Epidermal melanocyte (primary cell): ENCODE results near the gene DUOXA1.

Experiments
- DNase-seq: peaks from one replicate; pipeline ENCODE4 v3.0.0; 2011; ENCODE audit warnings: low spot score; ENCODE audit not compliant: insufficient read length

The DUOXA1 gene

DNA sequence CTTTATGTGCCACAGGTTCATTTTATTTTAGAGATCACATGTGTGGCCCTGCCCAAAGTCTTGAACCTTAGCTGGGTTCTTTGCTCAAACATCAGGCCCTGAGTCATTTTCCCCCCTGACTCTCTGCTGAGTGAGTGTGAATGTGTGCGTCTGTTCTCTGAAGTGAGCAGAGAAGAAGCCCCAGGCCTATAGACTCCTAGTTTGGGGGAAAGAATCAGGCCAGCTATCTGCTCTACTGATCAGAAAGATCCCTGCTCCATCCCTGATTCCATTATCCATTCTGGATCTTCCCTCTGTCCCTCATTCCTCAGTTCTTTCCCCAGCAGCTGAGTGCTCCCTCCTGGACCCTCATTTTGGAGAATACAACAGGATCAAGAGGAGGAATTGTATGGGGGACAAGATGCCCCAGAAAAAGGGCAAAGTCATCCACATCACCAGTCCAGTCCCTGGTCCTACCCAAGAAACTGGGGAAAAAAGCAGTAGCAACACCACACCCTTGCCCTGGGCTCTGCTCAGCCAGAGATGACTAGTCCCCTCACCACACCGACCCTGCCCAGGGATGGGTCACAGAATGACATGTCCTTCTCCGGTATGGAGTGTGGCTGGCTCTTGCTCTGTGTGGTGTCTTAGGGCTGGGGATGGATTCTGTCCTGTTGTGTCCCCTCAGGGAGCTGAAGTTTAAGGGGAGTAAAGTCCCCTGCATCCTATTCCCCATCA is 3.3 kb upstream of the DUOXA1 start:
- no peak for DNase-seq

DNA sequence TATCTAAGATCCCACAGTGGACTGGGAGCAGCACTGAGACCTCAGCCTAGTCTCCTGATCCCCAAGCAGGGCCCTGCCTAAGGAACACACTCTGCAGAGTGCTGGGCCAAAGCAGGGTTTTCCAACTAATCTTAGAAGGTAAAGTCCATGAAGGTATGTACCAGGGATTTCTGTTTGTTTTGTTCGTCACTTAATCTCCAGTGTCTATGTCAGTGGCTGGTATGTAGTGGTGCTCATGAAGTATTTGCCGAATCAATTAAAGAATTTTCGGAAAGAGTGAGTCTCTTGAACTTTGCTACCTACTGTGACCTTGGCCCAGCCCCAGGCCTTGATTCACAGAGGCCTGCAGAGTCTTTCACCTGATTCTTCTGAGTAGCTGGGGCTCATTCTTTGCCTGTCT is 1.8 kb upstream of the DUOXA1 start:
- no peak for DNase-seq

GRCh38 chr15:45130291-45131000 is 767 bp upstream of the DUOXA1 start:
- DNase-seq = no peak

DNA sequence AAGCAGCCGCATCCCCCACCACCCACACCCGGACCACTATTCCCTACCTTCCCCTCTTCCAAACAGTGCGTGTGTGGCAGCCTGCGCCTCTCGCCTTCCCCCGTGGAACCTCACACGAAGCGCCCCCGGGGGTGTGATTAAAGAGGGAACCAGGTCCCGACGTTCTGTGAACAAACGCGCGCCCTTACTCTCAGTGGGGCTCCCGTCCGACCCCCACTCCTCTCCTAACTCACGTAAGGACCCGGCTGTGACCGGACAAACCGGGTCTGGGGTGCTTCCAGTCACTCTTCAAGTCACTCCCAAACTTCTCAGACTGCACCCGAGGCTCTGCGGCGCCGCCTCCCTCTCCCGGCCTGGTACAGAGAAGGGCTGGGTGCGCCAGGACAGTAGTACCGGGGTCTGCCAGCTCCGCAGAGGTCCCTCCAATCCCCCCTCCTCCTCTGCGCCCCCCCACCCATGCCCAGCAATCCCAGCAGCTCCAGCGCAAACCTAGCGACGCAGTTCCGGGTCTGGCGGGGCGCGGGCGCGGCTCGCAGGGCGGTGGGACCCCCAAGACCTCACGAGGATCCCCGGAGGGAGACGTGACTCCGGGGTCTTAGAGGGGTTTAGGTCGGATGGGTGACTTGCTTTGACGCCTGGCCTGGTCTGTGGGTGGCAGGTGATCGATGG is 574 bp downstream of the DUOXA1 start:
- DNase-seq = no peak

DNA sequence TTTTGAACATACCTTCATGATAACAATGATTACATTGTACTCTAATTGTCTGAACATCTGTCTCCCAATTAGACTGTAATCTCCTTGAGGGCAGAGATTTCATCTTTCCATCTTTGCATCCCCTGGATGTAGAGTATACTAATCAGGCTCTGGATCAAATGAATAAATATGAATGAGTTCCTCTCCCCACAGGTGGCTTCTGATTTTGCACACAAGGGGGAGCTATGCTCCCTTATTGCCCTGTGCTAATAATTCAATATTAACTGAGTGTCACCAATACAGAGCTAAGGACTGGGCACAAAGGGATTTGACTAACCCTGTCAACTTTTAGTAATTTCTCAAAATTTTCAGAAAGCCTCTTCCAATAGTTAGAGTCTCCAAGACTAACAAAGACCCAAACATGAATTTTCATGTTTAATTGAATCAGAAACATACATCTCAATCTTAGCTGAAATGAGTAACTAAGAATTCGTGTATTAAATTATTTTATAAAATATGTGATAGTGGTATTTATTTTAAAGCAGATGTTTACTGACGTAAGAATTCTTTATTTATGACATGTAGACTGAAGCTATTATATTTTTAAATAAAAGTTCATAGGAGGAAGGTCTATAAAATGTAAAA is 3.0 kb downstream of the DUOXA1 start:
- no peak for DNase-seq

DNA sequence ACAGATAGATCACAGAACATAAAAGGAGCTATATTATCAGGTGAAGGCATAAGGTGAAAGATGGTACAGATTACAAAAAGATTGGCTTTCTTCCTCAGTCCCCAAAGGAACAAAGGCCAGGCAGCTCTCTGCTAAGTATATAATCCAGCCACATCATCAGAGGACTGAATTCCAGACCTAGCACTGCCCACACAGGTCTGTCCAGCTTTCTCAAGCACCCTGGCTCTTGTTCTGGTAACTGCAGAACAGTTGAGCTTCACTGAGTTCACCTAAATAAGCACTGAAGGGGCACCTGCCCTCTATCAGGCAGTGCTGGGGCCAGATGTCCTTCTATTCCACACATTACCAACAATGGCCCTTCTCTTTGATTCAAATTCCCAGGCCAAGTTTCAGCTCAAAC is 6.3 kb downstream of the DUOXA1 start:
- no peak for DNase-seq

- no peak for DNase-seq
Observed at GRCh38 chr15:45122719-45123118, 7.0 kb downstream of the DUOXA1 start.

DNA sequence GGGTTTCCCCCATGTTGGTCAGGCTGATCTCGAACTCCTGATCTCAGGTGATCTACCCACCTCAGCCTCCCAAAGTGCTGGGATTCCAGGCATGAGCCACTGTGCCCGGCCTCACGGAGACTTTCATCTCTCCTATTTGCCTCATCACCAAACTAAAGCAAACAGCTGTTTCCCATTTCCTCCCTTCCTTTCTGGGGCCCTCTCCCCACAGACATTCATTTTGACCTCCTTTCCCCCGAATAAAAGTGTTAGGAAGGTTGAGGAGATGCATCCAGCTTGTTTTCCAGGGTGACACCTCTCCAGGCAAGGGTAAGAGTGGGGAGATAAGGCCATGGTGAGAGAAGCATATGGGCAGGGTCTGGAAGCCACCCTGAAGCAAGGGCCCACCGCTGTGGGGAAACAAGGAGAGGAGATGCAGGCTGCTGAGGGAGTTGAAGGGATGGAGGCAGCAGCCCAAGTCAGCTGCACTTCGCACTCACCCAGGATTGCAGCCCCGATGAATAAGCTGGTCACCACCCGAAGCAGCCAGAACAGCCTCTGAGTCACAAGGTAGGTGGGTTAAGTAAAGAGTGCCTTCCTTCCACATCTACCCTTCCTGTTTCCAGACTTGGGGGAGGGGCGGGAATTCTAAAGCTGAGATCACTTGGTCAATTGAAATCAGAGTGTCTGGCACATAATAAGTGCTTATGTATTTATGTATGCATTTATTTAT is 7.8 kb downstream of the DUOXA1 start:
- DNase-seq = no peak

GRCh38 chr15:45121020-45121419 is 8.7 kb downstream of the DUOXA1 start:
- DNase-seq = no peak

DNA sequence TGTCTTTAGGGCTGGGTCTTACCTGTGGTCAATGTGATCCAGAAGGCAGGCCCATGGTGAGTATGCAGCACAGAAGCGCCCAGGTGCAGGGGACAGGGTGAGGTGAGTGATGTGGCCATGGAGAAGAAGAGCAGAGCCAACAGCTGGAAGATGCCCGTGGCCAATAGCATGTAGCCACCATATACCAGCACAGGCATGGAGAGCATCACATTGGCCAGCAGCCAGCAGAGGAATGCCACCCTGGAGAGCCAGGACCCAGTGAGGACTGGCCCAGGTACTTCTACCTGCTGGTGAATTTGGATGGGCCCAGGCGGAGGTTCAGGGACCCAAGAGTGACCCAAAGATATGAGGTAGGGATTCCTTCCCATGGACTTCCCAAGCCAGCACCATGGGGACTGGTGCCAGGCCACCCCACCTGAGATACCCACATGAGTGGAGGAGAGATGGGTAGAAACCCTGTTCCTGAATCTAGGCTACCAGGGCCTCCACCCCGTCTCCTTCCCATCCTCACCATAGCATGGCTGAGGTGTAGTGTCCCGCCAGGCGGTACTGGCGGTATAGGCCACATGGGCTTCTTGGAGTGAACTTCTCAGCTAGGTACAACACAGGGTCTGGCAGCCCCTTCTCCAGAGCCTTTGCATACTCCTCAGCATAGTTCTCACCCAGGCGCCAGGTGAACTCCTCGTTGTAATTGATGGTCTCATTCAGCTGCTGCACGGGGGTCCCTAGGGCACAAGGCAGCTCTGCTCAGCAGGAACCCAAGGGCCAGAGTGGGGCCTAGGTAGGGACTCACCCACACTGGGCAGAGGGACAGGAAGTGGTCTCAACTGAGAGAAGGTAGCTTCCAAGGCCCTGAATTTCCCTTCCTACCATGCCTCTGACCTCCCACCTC is 9.4 kb downstream of the DUOXA1 start:
- DNase-seq = no peak

GRCh38 chr15:45118996-45119395 is 10.7 kb downstream of the DUOXA1 start:
- DNase-seq = no peak

DNA sequence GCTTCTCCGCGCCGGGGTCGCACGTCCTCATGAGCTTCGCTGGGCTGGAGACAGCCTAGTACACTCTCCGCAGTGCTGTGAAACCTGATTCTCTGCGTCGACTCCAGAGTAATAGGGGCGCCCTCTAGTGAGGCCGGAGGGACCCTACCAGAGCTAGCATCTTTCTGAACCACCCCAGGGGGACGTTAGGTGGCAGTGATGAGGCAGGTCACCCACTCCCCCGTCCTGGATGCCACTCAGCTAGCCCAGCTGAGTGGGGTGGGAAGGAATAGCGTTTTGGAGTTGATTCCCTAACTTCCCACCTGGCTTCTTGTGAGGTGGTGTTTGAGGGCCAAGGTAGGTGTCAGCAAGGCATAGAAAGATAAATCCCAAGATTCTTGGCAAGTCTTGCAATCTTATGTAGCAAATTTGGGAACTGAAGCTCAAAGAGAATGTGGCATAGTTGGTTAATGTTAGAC is 11.5 kb downstream of the DUOXA1 start:
- peak; percentile 98 for DNase-seq

DNA sequence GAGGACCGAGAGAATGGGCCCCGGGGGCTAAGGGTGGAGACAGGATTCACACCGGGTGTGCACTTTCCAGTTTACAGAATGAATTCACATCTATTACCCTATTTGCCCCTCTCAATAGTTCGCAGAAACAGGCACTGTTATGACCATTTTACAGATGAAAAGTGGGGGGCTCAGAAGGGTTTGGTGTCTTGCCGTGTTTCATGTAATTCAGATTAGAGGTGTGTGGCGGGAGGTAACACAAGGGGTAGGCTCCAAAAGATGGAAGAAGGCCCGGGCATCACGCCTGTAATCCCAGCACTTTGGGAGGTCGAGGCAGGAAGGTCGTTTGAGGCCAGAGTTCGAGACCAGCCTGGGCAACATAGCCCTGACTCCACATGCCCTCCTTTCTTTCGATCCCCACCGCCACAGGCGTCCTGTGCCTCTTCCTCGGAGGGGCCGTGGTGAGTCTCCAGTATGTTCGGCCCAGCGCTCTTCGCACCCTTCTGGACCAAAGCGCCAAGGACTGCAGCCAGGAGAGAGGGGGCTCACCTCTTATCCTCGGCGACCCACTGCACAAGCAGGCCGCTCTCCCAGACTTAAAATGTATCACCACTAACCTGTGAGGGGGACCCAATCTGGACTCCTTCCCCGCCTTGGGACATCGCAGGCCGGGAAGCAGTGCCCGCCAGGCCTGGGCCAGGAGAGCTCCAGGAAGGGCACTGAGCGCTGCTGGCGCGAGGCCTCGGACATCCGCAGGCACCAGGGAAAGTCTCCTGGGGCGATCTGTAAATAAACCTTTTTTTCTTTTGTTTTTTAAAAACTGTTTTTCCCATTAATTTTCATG is 12.2 kb downstream of the DUOXA1 start:
- no peak for DNase-seq

DNA sequence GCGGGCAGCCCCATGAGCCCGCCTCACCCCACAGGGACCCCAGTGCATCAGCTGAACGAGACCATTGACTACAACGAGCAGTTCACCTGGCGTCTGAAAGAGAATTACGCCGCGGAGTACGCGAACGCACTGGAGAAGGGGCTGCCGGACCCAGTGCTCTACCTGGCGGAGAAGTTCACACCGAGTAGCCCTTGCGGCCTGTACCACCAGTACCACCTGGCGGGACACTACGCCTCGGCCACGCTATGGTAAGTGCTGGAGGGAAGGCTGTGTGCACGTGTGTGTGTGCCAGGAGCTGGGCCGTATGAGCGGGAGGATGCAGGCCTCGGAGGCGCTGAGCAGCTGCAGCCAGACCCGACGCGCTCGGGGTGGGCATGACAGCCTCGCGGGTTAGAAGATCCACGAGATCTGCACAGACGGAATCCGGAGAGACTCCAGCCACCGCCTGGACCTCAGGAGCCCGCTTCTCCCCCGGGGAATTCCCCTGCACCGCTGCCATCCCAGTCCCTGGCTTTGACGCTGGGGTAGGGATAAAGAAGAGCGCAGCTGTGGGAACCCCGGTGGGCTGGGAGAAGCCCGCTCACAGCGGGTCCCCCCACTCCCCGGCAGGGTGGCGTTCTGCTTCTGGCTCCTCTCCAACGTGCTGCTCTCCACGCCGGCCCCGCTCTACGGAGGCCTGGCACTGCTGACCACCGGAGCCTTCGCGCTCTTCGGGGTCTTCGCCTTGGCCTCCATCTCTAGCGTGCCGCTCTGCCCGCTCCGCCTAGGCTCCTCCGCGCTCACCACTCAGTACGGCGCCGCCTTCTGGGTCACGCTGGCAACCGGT is 13.0 kb downstream of the DUOXA1 start:
- DNase-seq = no peak

- DNase-seq = no peak
Observed at GRCh38 chr15:45116006-45116481, 13.6 kb downstream of the DUOXA1 start.

DNA sequence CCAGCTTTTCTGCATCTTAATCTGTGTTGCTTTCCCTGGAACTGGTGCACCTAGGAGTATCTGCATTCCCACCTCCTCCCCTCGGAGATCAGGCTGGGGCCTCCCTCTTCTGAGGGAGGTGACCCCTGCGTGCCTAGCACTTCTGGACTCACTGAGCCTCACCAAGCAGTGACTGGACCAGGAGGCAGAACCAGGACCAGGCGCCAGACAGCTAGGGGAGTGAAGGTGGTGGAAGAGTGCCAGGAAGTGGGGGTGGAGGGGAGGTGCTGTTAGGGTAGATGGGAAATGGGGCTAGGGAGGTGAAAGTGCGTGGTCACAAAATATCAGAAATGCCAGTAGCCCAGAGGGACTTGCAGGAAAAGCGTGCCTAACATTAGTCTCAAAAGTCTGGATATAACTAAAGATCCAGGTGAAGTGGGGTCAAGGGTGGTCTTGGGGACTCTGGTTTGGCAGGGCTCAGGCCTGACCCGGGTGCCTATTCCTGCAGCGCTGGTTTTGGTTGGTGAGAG is 14.3 kb downstream of the DUOXA1 start:
- no peak for DNase-seq

DNA sequence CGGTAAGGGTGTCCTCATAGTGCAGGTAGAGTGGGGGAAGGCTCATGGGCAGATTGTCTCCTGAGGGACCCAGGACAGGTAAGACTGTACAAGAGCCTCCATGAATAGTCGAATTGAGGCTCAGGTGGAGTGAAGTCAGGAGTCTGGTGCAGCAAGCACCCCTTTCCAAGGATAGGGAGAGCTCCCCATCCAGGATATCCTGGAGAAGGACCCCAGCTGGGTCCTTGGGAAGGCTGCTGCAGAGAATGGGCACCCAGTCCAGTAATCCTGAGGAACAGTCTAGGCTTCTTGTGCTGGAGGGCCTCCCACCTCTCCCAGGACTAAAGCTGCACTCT is 15.0 kb downstream of the DUOXA1 start:
- no peak for DNase-seq

DNA sequence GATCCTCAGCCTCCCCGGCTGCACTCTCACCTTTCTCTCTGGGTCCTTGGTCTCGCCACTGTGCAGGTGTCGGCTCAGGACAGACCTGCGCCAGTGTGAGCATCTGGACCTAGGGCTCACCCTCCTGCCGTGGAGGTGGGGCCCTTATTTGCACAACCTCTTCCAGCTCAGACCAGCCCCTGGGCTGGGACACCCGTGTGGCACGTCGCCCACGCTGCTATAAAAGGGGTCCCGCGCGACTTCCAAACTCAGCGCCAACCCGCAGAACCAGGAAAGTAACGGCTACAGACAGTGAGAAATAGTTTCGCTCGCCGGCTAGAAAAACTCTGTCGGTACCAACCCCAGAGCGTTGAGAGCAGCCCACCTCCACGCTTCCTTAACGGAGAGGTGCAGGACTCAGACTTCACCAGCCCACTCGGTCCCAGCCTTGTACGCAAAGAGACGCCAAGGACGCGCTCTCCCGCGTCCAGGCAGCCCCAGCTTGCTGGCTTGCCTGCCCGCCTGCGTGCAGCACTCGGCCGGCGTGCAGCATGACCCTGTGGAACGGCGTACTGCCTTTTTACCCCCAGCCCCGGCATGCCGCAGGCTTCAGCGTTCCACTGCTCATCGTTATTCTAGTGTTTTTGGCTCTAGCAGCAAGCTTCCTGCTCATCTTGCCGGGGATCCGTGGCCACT is 15.5 kb downstream of the DUOXA1 start, which contains the start of the genes DUOX2 and DUOXA2:
TSS of gene DUOX2 (minus strand) at position 97 of the 675 bp plus-strand sequence. CDS start 761 bp downstream, outside the sequence.
TSS of gene DUOXA2 (plus strand) at position 251 of the 675 bp plus-strand sequence. CDS start at position 531, 280 bp downstream.
- DNase-seq = no peak
